Activated CD4-positive, alpha-beta memory T cell treated with anti-CD3 and anti-CD28 coated beads for 36 hours (primary cell): Measurements from ENCODE around the gene FAM186B. TPM values are rescaled to one million over a fixed set of nuclear protein-coding genes. Genes with fewer than 3 reads are reported as not detected.

Experiments
- CTCF ChIA-PET: fragments of 350-600 bp; sonication (Branson Sonifier 250); formaldehyde crosslinking; loops from one replicate; lab custom pipeline; 2021; ENCODE audit warnings: antibody characterized with exemption, inconsistent platforms; lab: Charles Lee
- POLR2A ChIA-PET: fragments of 350-600 bp; sonication (Branson Sonifier 250); formaldehyde crosslinking; loops from one replicate; lab custom pipeline; 2021; ENCODE audit warnings: antibody characterized with exemption; lab: Charles Lee
- DNase-seq: peaks from one replicate; pipeline ENCODE4 v3.0.0-alpha.2; 2020
- H3K27ac Mint-ChIP-seq: one replicate; pipeline ENCODE4 v1.8.0; 2021; ENCODE audit warnings: mixed read lengths
- H3K27me3 Mint-ChIP-seq: one replicate; pipeline ENCODE4 v1.8.0; 2021; ENCODE audit warnings: mixed read lengths
- H3K36me3 Mint-ChIP-seq: one replicate; pipeline ENCODE4 v1.8.0; 2021; ENCODE audit warnings: mixed read lengths
- H3K4me1 Mint-ChIP-seq: one replicate; pipeline ENCODE4 v1.8.0; 2021; ENCODE audit warnings: low read depth, mixed read lengths
- H3K4me3 Mint-ChIP-seq: one replicate; pipeline ENCODE4 v1.8.0; 2021; ENCODE audit warnings: mild to moderate bottlenecking, mixed read lengths
- H3K9me3 Mint-ChIP-seq: one replicate; pipeline ENCODE4 v1.8.0; 2021; ENCODE audit warnings: mixed read lengths
- intact Hi-C: fragments of 100-400 bp; cut with micrococcal nuclease; formaldehyde crosslinking; loops from one replicate; pipeline ENCODE4 v1.15.1; 2023
- total RNA-seq, 2 experiments: library from RNA; stranded (reverse); gene quantifications; one replicate each; pipeline ENCODE4 v1.2.3, GENCODE V29; 2021

FAM186B gene
- total RNA-seq, 2 experiments from 2014 or later: not detected

- Mint-ChIP-seq H3K4me1 (peaks cover 2% of the 10 kb centered on the region), H3K27me3 (peaks cover 1% of the 10 kb centered on the region), H3K9me3 (no peaks in the 10 kb centered on the region), H3K36me3 (peaks cover 11% of the 10 kb centered on the region), H3K27ac (no peak overlapping the region), H3K4me3 (no peak overlapping the region)
- DNase-seq: no peak
- ChIA-PET POLR2A (no interaction called here), CTCF (interaction anchor here (3.8 kb wide), 1 partner anchor 197 kb away, joined by 23 read pairs; no protein-coding TSS in a partner anchor)
- intact Hi-C loops: no loop called here
Observed at GRCh38 chr12:49555631-49556390, 49.6 kb downstream of the FAM186B start.

- Mint-ChIP-seq H3K4me1 (no peaks in the 10 kb centered on the region), H3K4me3 (no peak overlapping the region)
- intact Hi-C loops: no loop called here
Observed at GRCh38 chr12:49554266-49554665, 51.2 kb downstream of the FAM186B start.

GRCh38 chr12:49553512-49554088, 51.8 kb downstream of the FAM186B start:
- peaks cover 2% of the 10 kb centered on the region for H3K36me3 Mint-ChIP-seq
- DNase-seq: no peak
- POLR2A ChIA-PET: interaction anchor here (1.0 to 2.6 kb wide), 2 partner anchors 9 to 14 kb away, joined by 4 to 7 read pairs; partner anchors contain the start of gene MCRS1

More at GRCh38 chr12:49554266-49554665, 51.2 kb downstream of the FAM186B start:
- Mint-ChIP-seq H3K27ac (no peak overlapping the region), H3K27me3 (peaks cover 1% of the 10 kb centered on the region), H3K36me3 (peaks cover 8% of the 10 kb centered on the region), H3K9me3 (no peaks in the 10 kb centered on the region)
- CTCF ChIA-PET: interaction anchor here (1.1 to 4.3 kb wide), 5 partner anchors 13 to 207 kb away, joined by 4 to 23 read pairs (median 8); no protein-coding TSS in a partner anchor
- POLR2A ChIA-PET: interaction anchor here (1.0 to 2.6 kb wide), 2 partner anchors 9 to 13 kb away, joined by 4 to 7 read pairs; partner anchors contain the start of gene MCRS1
- DNase-seq: no peak

GRCh38 chr12:49552899-49553298, 52.5 kb downstream of the FAM186B start:
- Mint-ChIP-seq H3K4me1 (peaks cover 9% of the 10 kb centered on the region), H3K9me3 (no peaks in the 10 kb centered on the region), H3K36me3 (no peaks in the 10 kb centered on the region), H3K4me3 (no peak overlapping the region), H3K27me3 (peaks cover 9% of the 10 kb centered on the region), H3K27ac (no peak overlapping the region)
- CTCF ChIA-PET: interaction anchor here (0.8 to 4.3 kb wide), 7 partner anchors 8 to 205 kb away, joined by 3 to 23 read pairs (median 7); no protein-coding TSS in a partner anchor
- no peak for DNase-seq
- intact Hi-C loops: loop anchor here (1.0 kb wide), 1 partner anchor 195 kb away; no protein-coding TSS in a partner anchor
- POLR2A ChIA-PET: interaction anchor here (2.6 kb wide), 1 partner anchor 14 kb away, joined by 7 read pairs; the partner anchor contains the start of gene MCRS1

More at GRCh38 chr12:49553512-49554088, 51.8 kb downstream of the FAM186B start:
- Mint-ChIP-seq H3K27ac (no peak overlapping the region), H3K4me1 (peaks cover 3% of the 10 kb centered on the region), H3K4me3 (no peak overlapping the region), H3K9me3 (no peaks in the 10 kb centered on the region), H3K27me3 (peaks cover 4% of the 10 kb centered on the region)
- intact Hi-C loops: loop anchor here (1.0 kb wide), 1 partner anchor 195 kb away; no protein-coding TSS in a partner anchor
- CTCF ChIA-PET: interaction anchor here (0.6 to 4.3 kb wide), 9 partner anchors 9 to 234 kb away, joined by 3 to 23 read pairs (median 7); partner anchors contain the start of gene SPATS2

GRCh38 chr12:49552425-49552824, 53.0 kb downstream of the FAM186B start:
- no peak overlapping the region for H3K4me3 Mint-ChIP-seq
- DNase-seq: no peak
- H3K27ac Mint-ChIP-seq: no peak overlapping the region
- no peaks in the 10 kb centered on the region for H3K9me3 Mint-ChIP-seq
- peaks cover 9% of the 10 kb centered on the region for H3K4me1 Mint-ChIP-seq
- peaks cover 12% of the 10 kb centered on the region for H3K27me3 Mint-ChIP-seq
- POLR2A ChIA-PET: interaction anchor here (2.6 kb wide), 1 partner anchor 15 kb away, joined by 7 read pairs; the partner anchor contains the start of gene MCRS1
- no peaks in the 10 kb centered on the region for H3K36me3 Mint-ChIP-seq
- CTCF ChIA-PET: interaction anchor here (1.2 to 4.3 kb wide), 5 partner anchors 8 to 205 kb away, joined by 3 to 23 read pairs (median 8); no protein-coding TSS in a partner anchor
- intact Hi-C loops: no loop called here

- Mint-ChIP-seq H3K27ac (no peak overlapping the region), H3K36me3 (no peaks in the 10 kb centered on the region), H3K4me3 (no peak overlapping the region), H3K9me3 (no peaks in the 10 kb centered on the region), H3K4me1 (peaks cover 9% of the 10 kb centered on the region), H3K27me3 (peaks cover 16% of the 10 kb centered on the region)
- ChIA-PET POLR2A (interaction anchor here (2.6 kb wide), 1 partner anchor 15 kb away, joined by 7 read pairs; the partner anchor contains the start of gene MCRS1), CTCF (interaction anchor here (0.8 to 4.3 kb wide), 4 partner anchors 10 to 205 kb away, joined by 3 to 23 read pairs (median 8); partner anchors contain the start of gene DNAJC22)
- intact Hi-C loops: no loop called here
- no peak for DNase-seq
Observed at GRCh38 chr12:49552014-49552413, 53.4 kb downstream of the FAM186B start.

- Mint-ChIP-seq H3K27me3 (peaks cover 16% of the 10 kb centered on the region), H3K4me3 (no peak overlapping the region), H3K9me3 (no peaks in the 10 kb centered on the region), H3K27ac (no peak overlapping the region), H3K36me3 (no peaks in the 10 kb centered on the region), H3K4me1 (peaks cover 9% of the 10 kb centered on the region)
- DNase-seq: no peak
- intact Hi-C loops: no loop called here
- CTCF ChIA-PET: interaction anchor here (0.6 to 4.3 kb wide), 3 partner anchors 30 to 193 kb away, joined by 3 to 13 read pairs (median 4); no protein-coding TSS in a partner anchor
- POLR2A ChIA-PET: no interaction called here
Observed at GRCh38 chr12:49550693-49551252, 54.7 kb downstream of the FAM186B start.

GRCh38 chr12:49549735-49550692, 55.4 kb downstream of the FAM186B start:
- Mint-ChIP-seq H3K4me1 (peaks cover 9% of the 10 kb centered on the region), H3K4me3 (no peak overlapping the region), H3K9me3 (no peaks in the 10 kb centered on the region), H3K27me3 (peaks cover 16% of the 10 kb centered on the region), H3K27ac (no peak overlapping the region), H3K36me3 (no peaks in the 10 kb centered on the region)
- ChIA-PET CTCF (interaction anchor here (0.6 to 1.5 kb wide), 2 partner anchors 91 to 192 kb away, joined by 3 to 4 read pairs; no protein-coding TSS in a partner anchor), POLR2A (interaction anchor here (1.1 kb wide), 1 partner anchor 8 kb away, joined by 3 read pairs; no protein-coding TSS in a partner anchor)
- no peak for DNase-seq
- intact Hi-C loops: no loop called here

- POLR2A ChIA-PET: interaction anchor here (1.1 kb wide), 1 partner anchor 9 kb away, joined by 3 read pairs; no protein-coding TSS in a partner anchor
- H3K27ac Mint-ChIP-seq: no peak overlapping the region
- intact Hi-C loops: no loop called here
Observed at GRCh38 chr12:49548822-49549648, 56.4 kb downstream of the FAM186B start.

GRCh38 chr12:49548481-49548821, 57.0 kb downstream of the FAM186B start:
- Mint-ChIP-seq H3K4me1 (peaks cover 9% of the 10 kb centered on the region), H3K36me3 (no peaks in the 10 kb centered on the region), H3K27ac (no peak overlapping the region), H3K9me3 (no peaks in the 10 kb centered on the region), H3K27me3 (peaks cover 16% of the 10 kb centered on the region), H3K4me3 (no peak overlapping the region)
- DNase-seq: no peak
- POLR2A ChIA-PET: no interaction called here
- intact Hi-C loops: no loop called here
- CTCF ChIA-PET: interaction anchor here (1.0 kb wide), 1 partner anchor 52 kb away, joined by 3 read pairs; no protein-coding TSS in a partner anchor

More at GRCh38 chr12:49548822-49549648, 56.4 kb downstream of the FAM186B start:
- H3K9me3 Mint-ChIP-seq: no peaks in the 10 kb centered on the region
- no peaks in the 10 kb centered on the region for H3K36me3 Mint-ChIP-seq
- CTCF ChIA-PET: interaction anchor here (1.0 kb wide), 1 partner anchor 51 kb away, joined by 3 read pairs; no protein-coding TSS in a partner anchor
- peaks cover 16% of the 10 kb centered on the region for H3K27me3 Mint-ChIP-seq
- H3K4me1 Mint-ChIP-seq: peaks cover 9% of the 10 kb centered on the region
- peak overlapping the region; percentile 61 for H3K4me3 Mint-ChIP-seq
- DNase-seq: peak; percentile 33
